ENCODE measurements around the gene TMEM94.

TMEM94 gene

DNA sequence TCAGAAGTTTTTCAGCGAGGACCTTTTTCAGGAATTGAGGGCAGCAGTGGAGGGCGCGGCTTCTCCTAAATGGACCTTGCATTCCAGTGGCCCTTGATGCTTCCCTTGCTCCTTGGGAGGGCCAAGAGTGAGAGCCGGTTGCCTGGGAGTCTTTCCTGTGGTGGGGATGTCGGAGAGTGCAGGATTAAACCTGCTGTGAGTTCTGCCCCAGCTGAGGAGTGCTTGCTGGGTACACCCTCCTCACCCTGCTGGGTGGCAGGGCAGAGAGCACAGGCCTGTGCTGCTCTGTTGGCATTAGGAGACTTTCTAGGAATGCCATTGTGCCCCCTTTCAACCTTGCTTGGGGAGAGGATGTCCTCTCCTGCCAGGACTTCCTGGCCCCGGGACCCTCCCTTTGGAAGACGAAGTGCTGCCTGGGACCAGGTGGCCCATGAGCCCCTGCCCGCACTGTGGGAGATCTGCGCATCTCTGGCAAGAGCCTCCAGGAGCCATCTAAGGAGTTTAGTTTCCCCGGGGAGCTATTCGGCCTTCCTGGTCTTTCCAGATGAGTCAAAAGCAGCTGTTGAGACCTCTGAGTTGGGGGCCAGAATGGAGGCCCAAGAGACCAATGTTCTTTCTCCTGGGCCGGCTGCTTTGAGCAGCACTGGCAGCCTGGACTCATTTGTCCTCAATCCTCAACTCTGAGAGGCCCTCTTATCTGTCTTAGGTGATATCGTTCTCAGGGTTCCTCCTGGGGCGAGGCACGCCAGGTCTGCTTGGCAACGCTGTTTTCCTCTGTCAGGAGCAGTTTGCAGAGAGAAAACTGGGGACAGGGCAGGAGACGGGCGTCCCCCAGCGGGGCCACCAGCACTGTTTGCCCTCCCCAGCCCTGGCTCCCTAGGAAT, 74.6 kb downstream of the TMEM94 start:
- DNase-seq = no peak

DNA sequence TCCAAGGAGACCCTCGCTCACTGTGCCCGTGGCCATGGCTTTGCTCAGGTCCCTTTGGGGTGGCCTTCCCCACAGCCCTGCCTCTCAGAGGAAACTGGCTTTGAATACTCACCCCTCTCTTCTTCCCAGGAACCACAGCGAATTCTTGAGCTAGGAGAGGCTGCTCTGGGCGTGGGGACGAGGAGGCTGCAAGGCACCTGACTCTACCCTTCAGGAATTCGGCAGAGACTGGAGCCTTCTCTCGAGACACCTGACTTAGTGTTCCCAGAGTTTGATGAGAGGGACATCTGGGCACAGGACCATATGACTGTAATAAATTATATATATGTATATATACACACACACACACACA, 75.3 kb downstream of the TMEM94 start:
- DNase-seq = no peak

DNA sequence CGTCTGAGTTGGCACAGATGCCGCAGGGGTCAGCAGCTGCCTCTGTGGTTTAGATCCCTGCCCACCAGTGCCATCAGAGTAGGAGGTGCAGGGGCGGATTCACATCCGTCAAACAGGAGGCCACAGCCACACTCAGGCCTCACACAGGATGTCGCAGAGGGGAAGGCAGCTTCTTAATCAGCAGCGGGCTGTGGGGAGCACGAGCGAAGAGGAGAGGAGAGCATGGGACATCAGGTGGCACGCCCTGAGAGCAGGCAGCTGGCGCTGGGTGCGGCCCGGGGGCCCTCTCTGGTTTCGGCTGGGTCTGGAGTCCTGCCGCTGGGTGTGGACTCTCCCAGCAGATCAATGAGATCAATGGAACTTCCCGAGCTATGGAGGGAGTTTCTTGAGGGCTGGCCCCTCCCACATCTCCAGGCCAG, 78.7 kb downstream of the TMEM94 start:
- peak; percentile 73 to 77 for DNase-seq

DNA sequence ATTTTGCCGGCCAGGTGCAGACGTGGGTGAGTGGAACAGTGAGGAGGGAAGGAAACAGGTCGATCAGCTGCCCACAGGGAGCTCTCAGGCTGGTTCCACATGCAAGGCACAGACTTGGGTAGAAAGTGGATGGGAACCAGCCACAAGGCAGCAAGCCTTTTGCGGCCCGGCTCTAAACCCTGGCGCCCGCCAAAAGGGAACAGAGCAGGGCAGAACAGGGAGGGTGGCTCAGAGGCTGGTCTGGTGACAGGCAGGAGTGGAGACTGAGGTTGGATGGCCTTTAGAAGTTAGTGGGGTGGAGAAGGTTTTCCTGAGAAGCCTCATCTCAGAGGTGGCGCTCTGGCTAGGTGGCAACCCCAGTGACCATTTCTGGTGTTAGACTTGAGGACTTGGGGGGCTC, 79.4 kb downstream of the TMEM94 start:
- DNase-seq = no peak

DNA sequence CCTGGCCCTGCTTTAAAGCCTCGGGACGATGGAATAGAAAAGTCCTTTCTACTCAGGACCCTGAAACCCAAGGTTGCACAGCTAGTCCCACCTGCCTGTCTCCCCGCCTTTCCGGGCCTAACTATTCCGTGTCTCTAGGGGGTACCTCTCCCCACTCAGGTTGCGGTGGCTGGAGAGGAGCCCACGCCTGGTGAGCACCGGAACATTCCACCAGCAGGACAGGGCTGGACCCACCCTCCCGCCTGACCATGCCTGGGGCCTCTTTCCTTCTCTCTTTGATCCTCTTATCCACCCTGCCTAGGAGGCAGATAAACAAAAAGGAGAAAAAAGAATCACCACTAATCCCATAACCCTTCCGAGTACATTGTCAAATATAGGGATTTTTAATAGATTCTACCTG, 79.9 kb downstream of the TMEM94 start:
- DNase-seq = no peak

DNA sequence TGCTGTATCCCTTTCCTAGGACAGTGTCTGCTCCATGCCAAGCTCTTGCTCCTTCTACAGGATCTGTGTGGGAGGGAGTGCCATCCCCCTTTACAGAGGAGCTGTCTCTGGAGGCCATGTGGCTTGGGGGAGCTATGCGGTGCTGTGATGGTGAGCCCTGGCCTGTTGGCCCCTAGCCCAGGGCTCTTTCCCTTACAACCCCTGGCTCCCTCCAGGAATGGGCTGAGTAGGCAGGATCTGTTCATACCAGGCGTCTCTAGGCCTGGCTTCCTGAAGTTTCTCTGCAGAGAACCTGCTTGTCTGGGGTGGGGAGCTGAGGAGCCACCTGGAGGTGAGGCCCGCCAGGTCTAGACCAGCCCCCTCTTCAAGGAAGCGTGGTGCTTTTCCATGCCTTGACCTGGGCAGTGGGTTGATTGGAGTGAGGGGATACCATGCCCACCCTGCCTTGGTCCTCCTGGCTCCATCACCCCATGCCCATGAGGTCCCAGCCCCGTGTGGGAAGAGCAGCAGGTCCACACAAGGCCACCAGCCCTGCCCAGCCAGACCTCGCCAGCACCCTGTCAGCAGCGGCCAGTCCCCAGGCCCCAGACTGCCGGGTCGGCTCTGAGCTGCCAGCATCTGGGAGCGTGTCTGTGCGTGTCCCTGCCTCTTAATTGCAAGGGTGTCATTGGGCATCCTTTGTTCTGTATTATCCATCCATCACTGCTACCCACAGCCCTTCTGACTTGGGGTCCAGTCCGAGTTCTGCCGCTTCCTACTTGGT, 83.7 kb downstream of the TMEM94 start:
- no peak for DNase-seq

DNA sequence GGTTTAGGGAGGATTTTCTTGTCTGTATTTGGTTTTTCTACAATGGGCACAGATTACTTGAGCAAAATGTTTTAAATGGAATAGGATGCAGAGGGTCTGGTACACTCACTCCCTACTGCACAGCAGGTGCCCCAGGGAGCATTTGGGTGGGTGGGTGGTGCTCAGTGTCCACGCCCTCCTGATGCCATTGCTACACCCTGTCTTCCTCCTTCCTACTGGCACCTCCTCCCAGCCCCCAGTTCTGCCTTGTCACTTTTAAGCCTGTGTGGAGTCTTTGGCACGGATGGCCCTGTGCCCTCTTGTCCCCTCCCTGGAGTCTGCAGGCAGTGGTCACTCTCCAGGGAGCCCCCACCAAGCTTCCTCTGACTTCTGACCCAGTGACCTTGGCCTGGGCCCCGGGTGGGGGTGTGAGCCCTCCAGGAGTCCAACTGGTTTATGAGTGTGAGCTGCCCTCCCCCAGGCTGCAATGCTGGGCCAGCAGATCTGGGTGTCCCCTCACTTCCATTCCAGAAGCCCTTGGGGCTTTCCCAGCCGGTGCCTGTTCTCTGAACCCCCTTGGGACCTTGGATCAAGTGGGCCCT, 84.6 kb downstream of the TMEM94 start:
- no peak for DNase-seq

DNA sequence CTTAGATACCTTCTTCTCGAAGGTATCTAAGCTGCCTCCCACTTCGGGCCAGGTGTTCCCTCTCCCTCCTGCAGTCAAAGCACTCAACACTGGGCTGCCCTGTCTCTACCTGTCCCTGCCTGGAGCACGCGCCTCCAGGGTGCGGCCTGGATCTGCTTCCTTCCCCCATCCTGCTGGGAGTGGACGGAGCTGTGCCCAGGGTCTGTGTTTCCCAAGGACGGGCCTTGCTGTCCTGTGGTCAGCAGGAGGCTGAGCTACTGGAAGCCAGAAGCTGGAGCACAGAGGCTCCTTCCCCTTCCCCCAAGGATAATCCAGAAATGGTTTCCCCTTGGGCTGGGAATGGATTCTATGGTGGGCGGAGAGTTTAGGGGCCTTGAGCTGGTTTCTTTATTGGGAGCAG, 85.8 kb downstream of the TMEM94 start:
- DNase-seq = no peak

DNA sequence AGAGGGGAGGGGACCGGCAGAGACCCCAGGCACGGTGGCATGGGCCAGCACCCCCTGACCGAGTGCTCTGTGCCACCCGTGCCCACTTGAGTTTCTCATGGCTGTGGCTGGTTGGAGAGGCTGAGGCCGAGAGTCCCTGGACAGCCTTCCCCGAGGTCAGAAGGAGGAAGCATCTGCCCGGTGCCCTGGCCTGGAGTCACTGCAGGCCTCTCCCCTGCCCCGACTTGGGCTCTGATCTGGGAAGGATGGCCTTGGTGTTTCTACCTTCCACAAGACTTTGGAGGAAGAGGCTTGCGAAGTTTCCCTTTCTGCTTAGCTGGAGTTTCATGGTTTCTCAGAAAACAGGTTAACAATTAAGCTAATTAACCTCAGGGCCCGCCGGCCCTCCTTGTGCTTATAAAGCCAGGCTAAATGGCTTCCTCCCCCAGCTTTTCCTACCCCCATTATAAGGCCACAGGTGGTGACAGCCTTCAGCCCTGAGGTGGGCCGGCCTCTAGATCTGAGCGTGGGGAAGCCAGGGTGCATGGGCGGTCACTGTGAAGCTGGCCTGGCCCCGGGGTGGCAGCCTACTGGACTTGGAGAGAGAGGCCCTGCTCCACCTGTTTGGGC, 86.4 kb downstream of the TMEM94 start:
- no peak for DNase-seq

DNA sequence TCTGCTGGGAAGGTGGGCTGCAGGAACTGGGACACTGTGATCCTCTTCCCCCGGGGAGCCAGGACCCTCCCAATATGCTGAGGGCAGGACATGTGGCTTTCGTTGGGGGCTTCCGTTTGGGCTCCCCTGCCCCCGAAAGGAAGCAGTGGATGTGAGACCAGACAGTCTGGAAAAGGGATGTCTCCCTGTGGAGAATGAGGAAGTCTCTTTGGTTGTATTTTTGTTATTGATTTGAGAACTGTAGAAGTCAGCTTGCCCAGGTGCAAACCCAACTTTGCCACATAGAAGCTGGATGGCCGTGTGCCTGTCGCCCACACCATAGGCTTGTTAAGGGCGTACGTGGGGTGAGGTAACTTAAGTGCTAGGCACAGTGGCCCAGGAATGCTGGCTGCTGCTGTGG, 87.8 kb downstream of the TMEM94 start:
- DNase-seq = no peak

DNA sequence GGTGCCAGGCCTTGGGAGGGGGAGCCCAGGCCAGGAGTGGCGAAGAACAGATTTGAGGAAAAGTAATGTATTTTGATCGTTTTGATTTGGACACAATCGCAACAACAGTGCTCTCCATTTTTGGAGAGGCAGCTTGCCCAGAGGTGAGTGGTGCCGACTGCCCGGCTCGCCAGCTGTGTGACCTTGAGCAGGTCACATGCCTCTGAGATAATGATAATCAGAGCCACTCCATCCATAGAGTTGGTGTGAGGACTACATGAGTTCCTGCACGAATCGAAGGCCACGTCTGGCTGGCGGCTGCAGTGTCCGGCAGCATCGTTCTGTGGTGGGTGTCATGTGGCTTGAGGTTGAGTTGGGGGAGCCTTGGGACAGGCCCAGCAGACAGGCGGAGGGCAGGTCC, 89.7 kb downstream of the TMEM94 start:
- DNase-seq = no peak

DNA sequence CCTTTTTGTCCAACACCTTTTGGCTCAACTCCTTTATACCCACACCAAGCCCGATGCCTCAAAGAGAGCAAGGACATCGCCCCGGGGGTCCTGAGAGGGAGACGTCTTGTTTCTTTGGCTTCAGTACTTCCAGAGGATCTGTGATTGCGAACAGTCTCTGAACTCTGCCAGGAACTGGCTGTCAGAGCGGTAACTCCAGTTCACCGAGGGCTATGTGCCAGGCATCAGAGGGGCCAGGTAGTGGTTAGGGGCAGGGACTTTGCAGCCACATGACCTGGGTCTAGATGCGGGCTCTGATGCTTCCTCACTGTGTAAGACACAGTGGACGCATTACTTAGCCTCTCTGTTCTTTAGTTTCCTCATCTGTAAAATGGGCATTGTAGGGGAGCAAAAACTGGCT, 90.7 kb downstream of the TMEM94 start:
- no peak for DNase-seq

DNA sequence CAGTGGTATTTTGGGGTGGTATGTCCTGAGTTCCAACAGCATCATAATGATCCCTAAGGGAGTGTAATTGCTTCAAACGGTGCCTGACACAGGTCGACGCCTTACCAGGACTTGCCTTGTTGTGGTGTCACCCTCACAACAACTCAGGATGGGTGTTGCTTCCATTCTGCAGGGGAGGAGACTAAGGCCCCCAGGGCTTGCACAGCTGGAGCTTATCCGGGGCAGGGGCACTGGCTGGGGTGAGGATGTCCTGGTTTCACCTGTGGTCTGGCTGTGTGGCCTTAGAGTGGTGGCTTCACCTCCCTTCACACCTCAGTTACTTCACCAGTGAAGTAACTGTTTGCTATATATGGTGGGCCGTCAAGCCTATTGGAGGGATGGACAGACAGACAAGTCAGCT, 92.4 kb downstream of the TMEM94 start:
- DNase-seq = no peak
